SKM-1 treated with dmso at 0.1 percent for 144 hours (cell line): ENCODE measurements around the gene TBC1D23.
"Not testable (repeated sequence)": the region's sequence is repeated elsewhere in the genome, so short reads cannot be mapped to it uniquely, and the experiment has no call there.

Source experiments
- DNase-seq: peaks from one replicate; lab custom pipeline; 2025; ENCODE audit not compliant: unreplicated experiment; lab: John Stamatoyannopoulos, UW

The TBC1D23 gene

DNA sequence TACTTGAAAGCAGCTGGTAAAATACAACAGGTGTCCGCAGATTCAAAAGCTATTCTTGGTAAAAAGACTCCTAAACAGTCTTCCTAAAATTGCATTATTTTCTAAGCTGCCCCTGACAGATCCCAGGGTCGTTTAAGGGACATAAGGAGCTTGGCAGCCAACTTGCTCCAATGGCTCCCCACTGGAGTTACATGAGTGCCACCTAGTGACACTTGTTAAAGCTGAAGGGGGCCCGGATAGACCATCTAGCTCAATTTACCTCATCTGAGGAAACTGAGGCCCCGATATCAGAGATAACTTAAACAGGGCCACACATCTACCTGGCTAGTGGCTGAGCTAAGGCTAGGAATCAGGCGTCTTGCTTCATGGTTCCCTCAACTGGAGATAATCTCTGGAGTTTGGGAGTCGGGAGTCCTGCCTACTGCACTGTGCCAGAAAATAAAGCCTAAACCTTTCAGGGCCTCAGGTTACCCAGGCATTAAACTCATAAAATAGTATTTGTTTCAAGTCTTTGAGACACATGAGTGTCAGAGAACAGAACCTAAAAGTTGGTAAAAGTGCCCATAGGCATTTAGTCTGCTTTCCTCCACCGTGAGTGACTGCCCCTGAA lies 6.5 kb upstream of the TBC1D23 start:
- DNase-seq = peak; percentile 18

DNA sequence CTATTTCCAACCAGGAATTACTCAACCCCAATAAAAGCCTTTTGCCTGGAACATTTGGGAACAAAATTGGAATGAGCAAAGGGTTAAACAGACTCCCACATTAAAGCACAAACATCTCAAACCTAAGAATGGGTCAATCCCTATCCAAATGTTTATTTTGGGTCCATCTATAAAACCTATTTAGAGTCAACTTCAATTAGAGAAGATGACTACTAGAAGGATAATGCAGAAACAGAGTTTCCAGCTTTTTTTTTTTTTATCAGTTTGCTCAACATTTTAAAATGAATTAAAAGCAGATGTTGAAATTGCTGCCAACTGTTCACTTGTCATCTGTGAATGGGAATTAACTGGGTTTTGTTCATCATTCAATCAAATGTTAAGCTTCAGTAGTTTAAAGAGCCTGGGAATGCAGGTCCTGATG lies 4.1 kb upstream of the TBC1D23 start:
- no peak for DNase-seq

DNA sequence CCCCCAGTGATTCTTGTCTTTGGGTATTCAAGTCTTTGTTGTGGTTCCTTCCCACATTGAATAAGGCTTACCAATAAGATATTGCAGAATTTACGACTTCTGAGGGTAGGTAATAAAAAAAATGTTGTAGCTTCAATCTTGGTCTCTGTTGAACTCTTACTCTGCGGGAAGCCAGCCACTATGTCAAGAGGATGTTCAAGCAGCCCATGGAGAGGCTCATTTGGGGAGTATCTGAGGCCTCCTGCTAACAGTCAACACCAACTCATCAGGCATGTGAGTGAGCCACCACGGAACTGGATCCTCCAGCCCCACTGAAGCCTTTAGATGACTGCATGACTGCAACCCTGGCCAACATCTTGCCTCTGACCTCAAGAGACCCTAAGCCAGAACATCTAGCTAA lies 3.2 kb upstream of the TBC1D23 start:
- DNase-seq = no peak

DNA sequence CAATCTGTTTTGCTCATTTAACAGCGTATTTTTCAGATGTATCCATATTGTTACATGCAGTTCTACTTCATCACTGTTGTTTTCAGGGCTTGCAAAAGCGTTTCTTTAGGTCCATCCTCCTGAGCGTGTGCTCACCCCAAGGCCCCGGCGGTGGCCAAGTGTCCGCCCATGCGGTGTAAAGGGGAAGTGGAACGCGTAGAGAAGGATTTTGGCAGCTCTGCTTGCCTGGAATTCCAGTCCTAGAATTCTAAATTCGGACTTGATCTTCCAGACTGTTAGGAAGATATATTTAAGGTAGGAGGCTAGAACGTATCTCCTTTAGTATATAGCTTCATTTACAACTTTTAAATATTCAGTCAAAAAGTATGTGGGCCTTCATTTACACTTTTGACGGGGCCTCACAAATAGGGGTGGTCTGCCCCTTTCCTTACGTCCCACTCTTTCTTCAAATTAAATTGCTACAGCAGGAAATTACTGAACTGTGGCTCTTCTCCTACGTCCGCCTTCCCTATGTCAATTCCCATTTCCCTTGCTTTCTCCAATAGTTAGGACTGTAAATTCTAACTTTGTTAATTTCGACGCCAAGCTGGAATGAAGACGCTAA lies 609 bp upstream of the TBC1D23 start:
- no peak for DNase-seq

DNA sequence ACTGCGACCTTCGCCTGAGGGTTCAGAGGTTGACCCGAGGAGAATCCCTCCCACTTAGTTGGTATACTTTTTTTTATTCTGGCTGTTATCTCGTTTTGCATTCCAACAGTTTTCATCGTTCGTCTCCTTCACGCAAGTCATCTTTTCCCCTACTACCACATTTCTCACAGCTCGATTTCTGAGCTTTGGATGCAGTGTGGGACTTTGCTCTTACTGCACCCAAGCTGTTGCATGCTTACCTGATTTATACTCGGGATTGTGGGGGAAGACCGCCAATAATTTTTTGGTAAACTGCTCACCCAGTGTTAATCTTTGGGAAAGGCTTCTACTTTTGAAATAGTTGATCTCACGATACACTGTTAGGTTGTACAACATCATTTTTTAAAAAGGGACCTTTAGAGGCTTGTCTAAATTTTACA lies 702 bp downstream of the TBC1D23 start:
- DNase-seq = no peak

DNA sequence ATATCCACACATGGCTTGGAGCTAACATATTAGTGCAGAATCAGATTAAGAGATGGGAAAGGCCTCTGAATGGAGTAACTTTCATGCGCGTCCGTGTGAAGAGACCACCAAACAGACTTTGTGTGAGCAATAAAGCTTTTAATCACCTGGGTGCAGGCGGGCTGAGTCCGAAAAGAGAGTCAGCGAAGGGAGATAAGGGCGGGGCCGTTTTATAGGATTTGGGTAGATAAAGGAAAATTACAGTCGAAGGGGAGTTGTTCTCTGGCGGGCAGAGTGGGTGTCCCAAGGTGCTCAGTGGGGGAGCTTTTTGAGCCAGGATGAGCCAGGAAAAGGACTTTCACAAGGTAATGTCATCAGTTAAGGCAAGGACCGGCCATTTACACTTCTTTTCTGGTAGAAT lies 2.1 kb downstream of the TBC1D23 start:
- not testable (repeated sequence) for DNase-seq

DNA sequence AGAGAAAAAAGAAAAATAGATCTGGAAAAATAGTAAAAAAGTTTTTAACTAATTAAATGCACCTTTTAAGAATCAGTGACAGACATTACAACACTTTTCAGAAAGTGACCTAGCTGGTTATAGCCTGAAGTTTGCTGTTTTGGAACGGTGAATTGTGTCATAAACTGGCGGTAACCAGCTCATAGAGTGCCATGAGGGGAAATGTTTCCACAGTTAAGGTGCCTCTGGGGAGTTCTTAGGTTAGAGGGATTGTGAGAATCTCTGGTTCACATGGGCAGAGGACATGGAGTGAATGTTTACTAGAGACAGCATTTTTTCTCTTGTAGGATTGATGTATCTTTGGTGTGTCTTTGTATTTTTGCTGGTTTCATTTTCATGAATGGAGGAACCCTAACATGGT lies 2.8 kb downstream of the TBC1D23 start:
- DNase-seq = no peak

DNA sequence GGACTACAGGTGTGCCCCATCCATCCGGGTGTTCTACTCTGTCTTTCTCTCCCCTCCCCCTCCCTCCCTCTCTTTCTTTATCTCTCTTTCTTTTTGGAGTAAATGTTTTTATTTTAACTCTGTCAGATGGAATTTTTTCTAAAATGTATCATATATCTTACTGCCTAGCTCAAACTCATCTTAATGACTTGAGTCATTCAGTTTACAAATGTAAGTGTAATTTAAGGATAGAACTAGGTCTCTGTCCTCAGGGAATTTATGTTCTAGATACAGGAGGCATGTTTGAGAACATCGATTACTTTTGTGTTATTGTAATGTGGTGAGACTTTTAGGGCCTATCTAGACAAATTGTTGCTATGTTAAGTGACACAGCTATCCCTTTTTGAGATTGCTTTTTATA lies 3.5 kb downstream of the TBC1D23 start:
- DNase-seq = no peak

DNA sequence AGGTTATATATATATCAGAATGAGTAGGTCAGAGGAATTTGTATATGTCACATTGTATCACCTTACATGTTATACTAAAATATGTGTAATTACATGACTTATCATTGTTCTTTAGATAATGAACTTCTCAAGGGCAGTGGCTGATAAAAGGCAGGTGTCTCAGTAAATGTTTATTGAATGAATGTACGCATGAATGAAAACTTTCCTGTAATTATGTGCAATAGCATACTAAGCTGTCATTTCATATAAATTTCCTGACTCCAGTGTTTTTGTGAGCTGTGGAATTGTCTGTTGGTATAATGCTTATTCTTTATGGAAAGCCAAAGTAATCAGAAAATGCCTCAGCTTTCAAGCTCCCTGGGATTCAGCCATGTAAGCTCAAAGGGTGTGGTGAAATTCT lies 4.2 kb downstream of the TBC1D23 start:
- DNase-seq = no peak

DNA sequence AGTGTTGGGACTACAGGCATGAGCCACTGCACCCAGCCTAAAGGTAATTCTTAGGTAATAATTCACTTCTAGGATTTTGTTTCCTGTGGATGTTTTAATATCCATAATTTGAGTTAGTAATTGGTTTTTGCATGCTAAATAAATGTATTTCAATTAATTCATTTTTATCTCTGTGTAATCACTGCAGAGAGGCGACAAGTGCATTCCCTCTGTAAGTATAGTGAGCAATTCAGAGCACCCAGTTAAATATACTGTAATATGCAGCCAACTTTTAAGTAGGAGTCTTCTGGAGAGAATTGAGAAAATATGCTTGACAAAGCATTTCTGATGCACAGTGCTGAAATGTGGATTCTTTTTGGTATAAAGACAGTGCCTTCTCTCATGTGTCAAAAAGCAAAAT lies 5.7 kb downstream of the TBC1D23 start:
- DNase-seq = no peak

DNA sequence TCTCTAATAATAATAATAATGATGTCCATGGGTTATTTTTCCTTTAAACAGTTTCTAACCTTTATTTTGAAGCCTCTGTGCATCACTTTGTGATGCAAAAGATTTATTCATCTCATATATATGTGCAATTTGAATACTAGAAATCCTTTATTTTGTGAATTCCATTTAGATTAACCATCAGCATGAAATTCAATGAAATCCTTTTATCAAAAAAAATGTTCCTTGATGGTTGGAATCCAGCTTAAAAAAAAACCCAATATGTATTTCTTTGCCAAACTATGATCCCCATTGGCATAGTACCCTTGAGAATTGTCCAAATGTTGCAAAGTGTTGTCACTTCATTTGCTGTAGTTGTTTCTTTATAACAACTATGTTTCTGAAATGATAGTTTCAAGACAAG lies 7.4 kb downstream of the TBC1D23 start:
- DNase-seq = no peak

DNA sequence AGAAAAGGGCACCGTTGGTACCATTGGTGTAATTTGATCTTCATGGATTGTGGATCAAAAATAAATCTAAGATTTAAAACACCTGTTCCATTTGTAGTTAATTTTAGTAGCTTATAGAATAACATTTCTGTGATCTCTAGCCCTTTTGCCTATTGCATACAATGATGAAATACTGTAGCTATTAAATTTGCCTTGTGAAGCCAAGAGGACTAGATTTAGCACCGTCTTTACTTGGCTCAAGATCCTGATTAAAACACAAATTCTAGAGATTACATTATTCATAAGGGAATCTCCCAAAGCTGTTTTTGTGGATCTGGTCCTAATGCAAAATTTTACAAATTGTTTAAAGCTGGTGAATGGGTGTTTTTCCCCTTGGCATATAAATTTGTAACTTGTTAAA lies 8.2 kb downstream of the TBC1D23 start:
- DNase-seq = no peak

DNA sequence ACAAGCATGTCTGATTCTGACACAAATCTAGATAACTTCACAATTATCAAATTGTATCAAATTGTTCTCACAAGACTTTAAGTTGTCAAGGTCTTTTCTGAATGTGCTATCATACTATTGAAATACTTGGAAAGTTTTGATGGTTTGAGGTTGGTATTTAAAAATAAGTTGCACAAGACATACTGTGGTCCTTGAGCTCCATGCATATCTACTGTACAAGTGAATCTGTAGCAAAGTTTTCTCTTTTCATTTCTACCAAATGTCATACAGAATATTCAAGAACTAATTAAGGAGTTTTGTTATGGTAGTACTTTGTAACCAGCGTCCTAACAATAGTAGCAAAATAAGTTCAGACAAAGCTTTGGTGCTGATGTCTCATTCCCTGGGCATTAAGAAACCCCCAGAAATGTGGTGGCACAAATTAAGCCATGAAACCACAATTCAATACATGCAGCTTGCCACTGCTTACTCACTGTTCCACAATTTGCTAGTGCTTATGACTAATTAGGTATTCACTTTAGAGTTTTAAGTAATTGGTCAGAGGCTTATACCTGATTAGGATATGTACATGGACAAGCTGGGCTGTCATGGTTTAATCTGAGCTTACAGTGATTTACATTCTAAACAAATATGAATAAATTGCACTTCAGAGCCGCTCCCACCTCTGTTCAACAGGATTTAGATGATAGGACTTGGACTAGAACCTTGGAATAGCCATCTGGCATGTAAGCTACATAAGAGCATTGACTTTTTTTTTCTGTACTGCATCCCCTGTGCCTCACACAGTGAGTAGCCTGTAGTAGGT lies 8.8 kb downstream of the TBC1D23 start:
- no peak for DNase-seq

DNA sequence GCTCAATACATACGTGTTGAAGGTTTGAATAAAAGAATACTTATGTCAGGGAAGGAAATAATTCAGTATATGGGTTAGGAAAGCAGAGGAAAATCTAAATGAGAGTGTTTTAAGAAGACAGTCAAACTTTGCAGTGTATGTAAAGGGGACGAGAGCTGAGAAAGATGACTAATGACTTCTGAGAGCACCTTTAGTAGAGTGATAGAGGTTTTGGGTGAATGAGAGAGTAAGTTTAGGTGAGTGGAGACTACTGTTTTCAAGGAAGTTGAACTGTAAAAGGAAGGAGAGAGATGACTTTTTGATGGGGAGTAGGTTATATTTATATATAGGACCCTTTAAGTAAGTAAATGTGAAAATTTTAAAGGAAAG lies 9.4 kb downstream of the TBC1D23 start:
- no peak for DNase-seq

DNA sequence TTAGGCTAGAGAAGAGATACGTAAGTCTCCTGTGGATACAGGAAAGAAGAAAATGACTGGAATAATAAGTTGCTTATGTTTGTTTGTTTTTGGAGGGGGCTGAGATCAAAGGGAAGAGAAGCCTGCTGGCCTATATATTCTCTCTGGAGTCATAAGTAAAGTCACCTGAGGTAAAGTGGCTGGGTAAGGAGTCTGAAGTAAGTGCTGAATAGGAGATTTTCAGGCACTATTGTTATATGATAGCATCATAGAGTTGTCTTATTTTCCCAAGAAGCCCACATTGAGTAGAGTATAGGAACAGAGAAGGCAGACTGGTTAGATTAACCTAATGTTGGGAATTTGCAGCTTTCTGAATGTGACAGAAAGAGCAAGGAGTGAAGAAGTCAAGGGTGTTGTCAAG lies 10.7 kb downstream of the TBC1D23 start:
- no peak for DNase-seq

DNA sequence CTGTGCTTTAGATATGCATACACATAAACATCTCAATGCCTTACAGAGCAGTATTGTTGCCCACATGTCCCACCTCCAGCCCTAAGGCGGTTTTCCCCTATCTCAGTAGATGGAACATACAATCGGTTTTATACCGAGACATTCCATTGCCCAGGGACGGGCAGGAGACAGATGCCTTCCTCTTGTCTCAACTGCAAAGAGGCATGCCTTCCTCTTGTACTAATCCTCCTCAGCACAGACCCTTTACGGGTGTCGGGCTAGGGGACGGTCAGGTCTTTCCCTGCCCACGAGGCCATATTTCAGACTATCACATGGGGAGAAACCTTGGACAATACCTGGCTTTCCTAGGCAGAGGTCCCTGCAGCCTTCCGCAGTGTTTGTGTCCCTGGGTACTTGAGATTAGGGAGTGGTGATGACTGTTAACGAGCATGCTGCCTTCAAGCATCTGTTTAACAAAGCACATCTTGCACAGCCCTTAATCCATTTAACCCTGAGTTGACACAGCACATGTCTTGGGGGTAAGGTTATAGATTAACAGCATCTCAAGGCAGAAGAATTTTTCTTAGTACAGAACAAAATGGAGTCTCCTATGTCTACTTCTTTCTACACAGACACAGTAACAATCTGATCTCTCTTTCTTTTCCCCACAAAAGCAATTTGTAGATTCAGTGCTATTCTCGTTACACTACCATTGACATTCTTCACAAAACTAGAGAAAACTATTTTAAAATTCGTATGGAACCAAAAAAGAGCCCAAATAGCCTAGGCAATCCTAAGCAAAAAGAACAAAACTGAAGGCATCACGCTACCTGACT lies 12.2 kb downstream of the TBC1D23 start:
- not testable (repeated sequence) for DNase-seq

DNA sequence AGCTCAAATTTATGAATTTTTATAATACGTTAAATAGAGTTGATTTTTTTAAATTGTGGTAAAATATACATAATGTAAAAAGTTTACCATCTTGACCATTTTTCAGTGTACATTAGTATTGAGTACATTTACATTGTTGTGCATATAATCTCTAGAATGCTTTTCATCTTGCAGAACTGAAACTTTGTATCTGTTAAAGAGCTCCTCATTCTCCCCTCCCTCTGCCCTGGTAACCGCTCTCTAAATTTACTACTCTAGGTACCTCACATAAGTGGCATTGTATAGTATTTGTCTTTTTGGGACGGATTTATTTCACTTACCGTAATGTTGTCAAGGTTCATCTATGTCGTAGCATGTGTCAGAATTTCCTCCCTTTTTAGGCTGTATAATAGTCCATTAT lies 13.6 kb downstream of the TBC1D23 start:
- DNase-seq = no peak

DNA sequence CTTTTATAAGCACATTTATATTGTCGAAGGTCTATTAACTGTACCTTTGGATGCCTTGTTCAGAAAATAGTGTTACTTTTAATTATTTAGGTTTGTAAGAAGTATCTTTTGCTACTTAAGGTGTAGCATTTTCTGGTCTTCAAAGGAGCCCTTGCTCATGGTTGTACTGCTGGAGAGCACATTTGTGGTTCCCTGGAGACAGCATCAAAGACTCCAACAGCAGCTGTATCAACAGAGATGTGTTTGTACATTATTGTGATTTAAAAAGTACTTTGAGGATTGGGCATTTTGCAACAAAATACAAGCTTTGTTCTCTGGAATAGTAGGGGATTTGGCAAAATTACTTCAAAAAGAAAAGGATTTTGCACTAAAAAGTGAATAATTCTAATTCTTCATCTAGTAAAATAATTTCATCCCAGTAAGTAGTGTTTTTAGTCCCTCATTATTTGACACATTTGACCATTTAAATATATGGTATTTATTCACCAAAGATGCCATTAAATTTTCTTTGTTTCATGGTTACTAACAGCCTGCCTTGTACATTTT lies 16.5 kb downstream of the TBC1D23 start:
- no peak for DNase-seq

DNA sequence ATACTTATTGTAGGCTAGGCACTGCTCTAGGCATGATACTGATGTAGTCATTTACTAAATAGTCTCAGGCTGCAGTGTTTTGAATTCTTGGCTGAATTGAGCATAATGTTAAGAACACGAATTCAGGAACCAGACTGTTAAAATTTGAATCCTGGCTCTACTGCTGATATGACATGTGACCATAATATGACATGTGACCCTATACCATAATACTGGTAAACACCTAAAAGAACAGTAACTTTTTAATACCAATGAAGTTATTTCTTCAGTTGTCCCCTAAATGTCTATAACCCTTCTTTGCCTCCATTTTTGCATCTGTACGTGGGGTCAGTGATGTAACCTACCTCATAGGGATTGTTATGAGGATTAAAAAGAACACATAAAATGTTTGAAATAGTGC lies 18.1 kb downstream of the TBC1D23 start:
- DNase-seq = no peak

DNA sequence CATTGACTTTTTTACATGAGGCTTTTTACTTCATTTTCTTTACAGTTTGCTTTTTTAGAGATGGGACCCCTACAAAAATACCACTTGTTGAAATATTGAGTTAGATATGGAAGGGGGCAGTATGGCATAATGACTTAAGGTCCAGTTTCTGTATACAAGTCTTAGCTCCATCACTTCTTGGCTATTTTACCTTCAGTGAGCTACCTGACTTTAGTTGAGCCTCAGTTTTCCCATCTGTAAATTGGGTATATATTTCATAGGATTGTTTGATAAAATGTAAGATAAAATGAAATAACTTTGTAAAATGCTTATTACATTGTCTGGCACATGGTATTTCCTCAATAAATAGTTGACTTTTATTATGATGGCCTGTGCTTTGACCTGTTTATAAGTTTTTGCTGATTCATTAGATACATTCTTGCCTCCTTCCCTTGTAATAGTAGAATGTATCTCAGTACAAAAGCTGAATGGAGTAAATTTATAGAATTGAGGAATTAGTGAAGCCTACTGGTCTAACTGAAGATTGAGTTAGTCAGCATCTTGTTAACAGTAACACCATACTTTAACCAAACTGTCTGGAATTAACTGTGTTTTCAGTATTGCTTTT lies 27.6 kb downstream of the TBC1D23 start:
- DNase-seq = no peak

DNA sequence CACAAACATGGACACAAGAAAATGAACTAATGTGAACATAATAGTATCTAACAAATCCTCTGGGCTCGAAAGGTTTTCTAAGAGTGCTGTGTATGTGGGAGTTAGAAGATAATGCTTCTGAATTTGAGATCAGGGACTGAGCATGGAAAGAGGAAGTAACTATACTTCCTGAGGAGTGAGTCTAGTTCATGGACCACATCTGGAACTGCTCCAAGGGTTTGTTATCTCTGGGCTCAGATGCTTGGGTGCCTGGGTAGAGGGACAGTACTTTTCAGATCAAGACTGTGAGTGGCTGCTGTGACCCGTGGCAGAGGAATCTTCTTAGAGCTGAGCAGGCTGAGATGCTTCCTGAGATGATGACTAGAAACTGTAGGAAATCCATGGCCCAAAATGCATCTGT lies 28.5 kb downstream of the TBC1D23 start:
- DNase-seq = peak; percentile 83
